Ovary (tissue), 9 donors: Measurements from ENCODE around the gene MRPL11. TPM values are rescaled to one million over a fixed set of nuclear protein-coding genes. Genes with fewer than 3 reads are reported as not detected.

Experiments used
- DNase-seq, 5 donors: peaks; one replicate each; pipeline ENCODE4 v3.0.0-alpha.2; 2019 to 2020
- H3K27ac ChIP-seq, 2 donors: fragments of 200-600 bp; one replicate each; pipeline versions ENCODE4 v1.5.1 to v1.8.0; 2019 to 2022
- H3K27me3 ChIP-seq: fragments of 200-600 bp; one replicate; pipeline ENCODE4 v1.8.0; 2022
- H3K36me3 ChIP-seq: fragments of 200-600 bp; sonication (generic); one replicate; pipeline ENCODE4 v1.5.1; 2019
- H3K4me1 ChIP-seq: one replicate; pipeline ENCODE4 v1.8.1; 2013; ENCODE audit warnings: mild to moderate bottlenecking, moderate library complexity; ENCODE audit not compliant: insufficient read depth
- H3K4me3 ChIP-seq: fragments of 200-600 bp; sonication (generic); one replicate; pipeline ENCODE4 v1.5.1; 2017
- H3K9me3 ChIP-seq, 2 donors: fragments of 200-600 bp in 1 of 2; sonication (generic) in 1 of 2; one replicate each; pipeline versions ENCODE4 v1.5.1 to v1.8.1; 2013 to 2019; ENCODE audit warnings: mild to moderate bottlenecking in 1 of 2, moderate library complexity in 1 of 2
- EP300 ChIP-seq: sonication (generic); formaldehyde crosslinking; IDR thresholded peaks from one replicate; pipeline ENCODE4 v1.6.1; 2017; ENCODE audit warnings: antibody characterized with exemption
- POLR2A ChIP-seq: fragments of 450-650 bp; IDR thresholded peaks from one replicate; pipeline ENCODE4 v1.6.1; 2017; ENCODE audit warnings: antibody characterized with exemption, mild to moderate bottlenecking, moderate library complexity
- WGBS, 3 donors: extraction: QIAGEN DNeasy Blood & Tissue Kit in 1 of 3; methylation state at CpG; one replicate each; pipeline versions ENCODE4 v1.1.5 to v1.1.7; 2013 to 2017; 5-methylcytosine and 5-hydroxymethylcytosine counted together
- intact Hi-C, 4 donors: fragments of 100-400 bp; cut with DNase I; formaldehyde crosslinking; loops; one replicate each; pipeline versions ENCODE4 v1.11.0 to v1.15.1; 2022 to 2023
- polyA plus RNA-seq, 2 donors: library from polyadenylated mRNA; stranded (reverse); fragments of 200-250 nt in 1 of 2; fragments of 350-450 nt in 1 of 2; fragmentation: Illumina TruSeq in 1 of 2; extraction: RNeasy Lipid Tissue Mini Kit (QIAGEN cat#74804) in 1 of 2; gene quantifications; one replicate each; pipeline ENCODE4 v1.2.3, GENCODE V29; 2013 to 2014
- total RNA-seq, 7 donors: library from RNA; depleted of rRNA in 2 of 7; stranded (reverse); fragments of >200 nt in 2 of 7; fragmentation: NEBNext Ultra II Directional in 3 of 7; extraction: Animal tissue kit (Norgen Biotek cat#: 25700) in 3 of 7; gene quantifications; one replicate each; pipeline versions ENCODE4 v1.1.0 to v1.2.4, GENCODE V29; 2016 to 2023
- TF ChIP-seq, protein P1 (sequence below), 3 donors: fragments of 450-650 bp in 2 of 3; fragments of 200-600 bp in 1 of 3; IDR thresholded peaks; one replicate each; pipeline versions ENCODE4 v1.5.1 to v1.8.0; 2016 to 2022; ENCODE audit warnings: antibody characterized with exemption in 3 of 3, mild to moderate bottlenecking in 1 of 3
- donor health status: DM: no; HTN: no; CAD: no; lungs with moderate emphysema.
- donor health status: DM: no; HTN: no; CAD: no.
- donor health status: Bipolar disorder and iron deficiency.
- donor health status: DM: yes; HTN: yes; CAD: no.
- donor health status: DM: no; HTN: no; CAD: no.
- donor health status: DM: yes; HTN: yes; CAD: no.

MRPL11 gene
- total and polyA plus RNA-seq, 9 donors = 30.9 to 53.5 (median 41.4) TPM

DNA sequence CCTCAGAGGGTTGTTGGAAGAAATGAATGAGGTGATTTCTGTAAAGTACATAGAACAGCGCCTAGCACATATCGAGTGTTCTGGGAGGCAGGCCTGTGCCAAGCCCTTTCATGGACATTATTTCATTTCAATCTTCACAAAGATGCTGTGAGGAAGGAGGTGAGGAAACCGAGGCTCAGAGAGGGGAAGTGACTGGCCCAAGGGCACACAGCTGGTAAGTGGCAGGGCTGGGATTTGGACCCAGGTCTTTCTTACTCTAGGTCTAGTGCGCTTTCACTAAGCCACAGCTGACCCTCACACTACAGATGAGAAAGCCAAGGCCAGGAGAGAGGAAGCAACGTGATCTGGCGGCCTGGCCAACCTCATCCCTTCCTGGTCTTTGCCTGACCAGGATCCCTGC lies 30.0 kb upstream of the MRPL11 start:
- H3K27ac ChIP-seq = no peak overlapping the region
- no peaks in the 10 kb centered on the region for H3K4me1 ChIP-seq
- intact Hi-C loops = no loop called here
- WGBS, 3 donors = 69 to 82% (median 79%) methylated on average over 6 of the region's 6 CpGs
- H3K27me3 ChIP-seq = no peaks in the 10 kb centered on the region
- DNase-seq = no peak
- H3K36me3 ChIP-seq = no peaks in the 10 kb centered on the region
- H3K4me3 ChIP-seq = no peak overlapping the region
- no peak for TF ChIP-seq POLR2A
- no peak for TF ChIP-seq EP300
- TF ChIP-seq, protein P1, sequence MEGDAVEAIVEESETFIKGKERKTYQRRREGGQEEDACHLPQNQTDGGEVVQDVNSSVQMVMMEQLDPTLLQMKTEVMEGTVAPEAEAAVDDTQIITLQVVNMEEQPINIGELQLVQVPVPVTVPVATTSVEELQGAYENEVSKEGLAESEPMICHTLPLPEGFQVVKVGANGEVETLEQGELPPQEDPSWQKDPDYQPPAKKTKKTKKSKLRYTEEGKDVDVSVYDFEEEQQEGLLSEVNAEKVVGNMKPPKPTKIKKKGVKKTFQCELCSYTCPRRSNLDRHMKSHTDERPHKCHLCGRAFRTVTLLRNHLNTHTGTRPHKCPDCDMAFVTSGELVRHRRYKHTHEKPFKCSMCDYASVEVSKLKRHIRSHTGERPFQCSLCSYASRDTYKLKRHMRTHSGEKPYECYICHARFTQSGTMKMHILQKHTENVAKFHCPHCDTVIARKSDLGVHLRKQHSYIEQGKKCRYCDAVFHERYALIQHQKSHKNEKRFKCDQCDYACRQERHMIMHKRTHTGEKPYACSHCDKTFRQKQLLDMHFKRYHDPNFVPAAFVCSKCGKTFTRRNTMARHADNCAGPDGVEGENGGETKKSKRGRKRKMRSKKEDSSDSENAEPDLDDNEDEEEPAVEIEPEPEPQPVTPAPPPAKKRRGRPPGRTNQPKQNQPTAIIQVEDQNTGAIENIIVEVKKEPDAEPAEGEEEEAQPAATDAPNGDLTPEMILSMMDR (IDR thresholded peaks at IDR 0.05) = no peak
- no peaks in the 10 kb centered on the region for H3K9me3 ChIP-seq

DNA sequence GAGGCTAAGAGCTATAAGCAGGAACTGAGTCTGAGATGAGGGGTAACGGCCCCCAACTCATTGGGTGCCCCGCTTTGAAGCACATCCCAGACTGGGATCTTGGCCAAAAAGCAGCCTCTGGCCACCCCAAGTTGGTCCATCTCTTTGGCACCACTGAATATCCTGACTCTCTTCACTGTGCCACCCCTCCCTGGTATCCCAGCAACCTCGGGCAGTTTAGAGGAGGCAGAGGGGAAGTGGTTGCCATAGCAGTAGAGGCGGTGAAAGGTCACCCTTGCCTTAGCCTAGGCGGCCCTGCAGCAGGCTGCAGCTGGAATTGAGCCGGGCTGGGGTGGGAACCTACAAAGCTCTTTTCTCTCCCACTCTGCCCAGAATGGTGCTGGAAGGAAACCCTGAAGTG lies 29.1 kb upstream of the MRPL11 start:
- peak in 1 of 5 donors; percentile 46 for DNase-seq
- no peaks in the 10 kb centered on the region for H3K4me1 ChIP-seq
- H3K36me3 ChIP-seq = no peaks in the 10 kb centered on the region
- H3K4me3 ChIP-seq = peak overlapping the region; percentile 70
- no peak overlapping the region for H3K27ac ChIP-seq
- intact Hi-C loops = no loop called here
- H3K9me3 ChIP-seq = no peaks in the 10 kb centered on the region
- no peaks in the 10 kb centered on the region for H3K27me3 ChIP-seq
- 24 to 37% (median 27%) methylated on average over 5 to 6 of the region's 6 CpGs for WGBS, 3 donors
- TF ChIP-seq POLR2A (no peak), EP300 (no peak)
- TF ChIP-seq, protein P1 (IDR thresholded peaks at IDR 0.05) = no peak

DNA sequence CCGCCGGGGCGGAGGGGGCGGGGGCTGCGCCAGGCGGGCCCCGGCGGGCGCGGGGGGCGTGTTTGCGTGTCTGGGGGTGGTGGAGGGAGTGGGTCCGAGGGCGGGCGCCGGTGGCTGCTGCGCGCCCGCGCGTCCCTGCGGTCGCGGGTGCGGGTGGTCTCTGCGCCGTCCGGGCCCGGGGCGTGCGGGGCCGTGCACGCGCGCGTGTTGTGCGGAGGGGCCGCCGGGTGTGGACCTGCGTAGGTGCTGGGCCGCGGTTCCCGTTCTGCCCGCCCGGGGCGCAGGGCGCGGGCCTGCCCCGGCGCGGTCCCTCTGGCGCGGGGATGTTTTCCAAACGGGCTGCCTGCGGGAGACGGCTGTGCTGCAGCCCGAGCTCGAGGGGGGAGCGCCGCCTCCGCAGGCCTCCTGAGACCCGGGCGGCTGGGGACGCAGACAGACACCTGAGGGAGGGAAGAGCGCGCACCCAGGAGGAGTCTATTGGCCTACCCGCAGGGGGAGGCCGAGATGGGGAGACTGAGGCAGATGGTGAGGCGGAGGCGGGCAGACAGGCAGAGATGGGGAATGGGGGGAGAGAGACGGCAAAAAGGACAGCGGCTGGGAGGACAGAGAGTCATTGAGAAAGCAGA lies 28.5 kb upstream of the MRPL11 start:
- Histone ChIP-seq H3K9me3 (no peaks in the 10 kb centered on the region), H3K27ac (peak overlapping the region in 1 of 2 donors; percentile 39), H3K4me1 (no peaks in the 10 kb centered on the region), H3K4me3 (peak overlapping the region; percentile 70), H3K36me3 (no peaks in the 10 kb centered on the region), H3K27me3 (no peaks in the 10 kb centered on the region)
- intact Hi-C loops = no loop called here
- WGBS, 3 donors = 1% methylated on average over 40 to 72 of the region's 72 CpGs
- TF ChIP-seq POLR2A (no peak), EP300 (no peak)
- TF ChIP-seq, protein P1 (IDR thresholded peaks at IDR 0.05) = peak in 2 of 3 donors; percentile 41 to 64
- DNase-seq = peak in 1 of 5 donors; percentile 49

DNA sequence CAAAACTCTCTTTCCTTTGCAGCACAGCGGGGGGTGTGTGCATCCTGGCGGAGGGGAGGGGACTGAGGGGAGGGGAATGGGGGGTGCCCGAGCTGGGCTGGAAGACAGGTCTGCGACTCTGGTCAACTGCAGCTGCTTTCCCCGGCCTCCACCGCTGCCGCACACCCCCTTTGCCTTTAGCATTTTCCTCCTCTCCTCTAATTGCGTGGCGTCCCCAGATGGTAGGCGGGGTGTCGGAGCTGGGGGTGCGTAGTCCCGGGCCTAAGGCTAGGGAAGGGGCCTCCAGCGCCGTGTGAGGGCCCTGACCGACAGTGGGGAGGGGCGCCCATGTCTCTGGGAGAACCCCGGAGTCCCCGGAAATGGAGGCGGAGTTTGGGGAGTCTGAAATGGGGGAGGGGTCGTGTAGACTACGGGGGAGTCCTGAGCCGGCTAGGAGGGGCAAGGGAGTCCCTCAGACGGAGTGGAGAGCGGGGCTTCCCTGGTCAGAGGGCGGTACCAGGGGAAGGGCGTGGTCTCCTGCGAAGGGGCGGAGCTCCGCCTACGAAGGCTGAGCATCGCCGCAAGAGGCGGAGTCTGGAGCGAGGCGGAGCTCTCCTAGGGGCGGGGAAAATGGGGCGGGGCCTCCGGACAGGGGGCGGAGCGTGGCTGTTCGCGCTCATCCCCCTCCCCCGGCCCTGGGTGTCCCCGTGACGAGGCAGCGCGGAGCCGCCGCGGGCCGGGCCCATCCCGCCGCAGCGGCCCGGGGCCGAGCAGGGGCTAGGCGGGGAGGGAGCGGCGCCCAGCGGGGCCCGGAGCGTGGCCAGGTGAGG lies 27.8 kb upstream of the MRPL11 start, which contains the start of gene PELI3:
Gene PELI3, plus strand, starts transcription at position 681 of the 809 bp plus-strand sequence. CDS start 1,224 bp downstream, outside the sequence.
- intact Hi-C loops = no loop called here
- WGBS, 3 donors = 0 to 1% (median 0%) methylated on average over 40 to 63 of the region's 63 CpGs
- Histone ChIP-seq H3K36me3 (no peaks in the 10 kb centered on the region), H3K9me3 (no peaks in the 10 kb centered on the region), H3K27ac (peak within 1 kb of the TSS; percentile 59 to 74), H3K4me1 (no peaks in the 10 kb centered on the region), H3K4me3 (peak within 1 kb of the TSS; percentile 70), H3K27me3 (no peaks in the 10 kb centered on the region)
- peak; percentile 95 to 99 (median 98) for DNase-seq
- peak; percentile 65 for TF ChIP-seq POLR2A
- no peak for TF ChIP-seq EP300
